Memory B cell (primary cell): ENCODE data around the gene DENND4C.
"Not testable (repeated sequence)": the region's sequence is repeated elsewhere in the genome, so short reads cannot be mapped to it uniquely, and the experiment has no call there.

Experiments used
- ATAC-seq: fragments of 150-1000 bp; cut with Tn5 transposase; 2 replicates; pipeline ENCODE4 v1.10.0; 2021; ENCODE audit warnings: low read depth, mild to moderate bottlenecking, moderate library complexity
- DNase-seq, 2 donors: peaks; one replicate each; pipeline ENCODE4 v3.0.0; 2022; ENCODE audit warnings: low spot score in 2 of 2
- H3K27ac Mint-ChIP-seq: one replicate; pipeline ENCODE4 v1.8.0; 2022; ENCODE audit warnings: mild to moderate bottlenecking, moderate library complexity, mixed read lengths
- H3K27me3 Mint-ChIP-seq: one replicate; pipeline ENCODE4 v1.8.0; 2022; ENCODE audit warnings: mixed read lengths
- H3K36me3 Mint-ChIP-seq: one replicate; pipeline ENCODE4 v1.8.0; 2022; ENCODE audit warnings: mild to moderate bottlenecking, mixed read lengths
- H3K4me1 Mint-ChIP-seq: one replicate; pipeline ENCODE4 v1.8.0; 2022; ENCODE audit warnings: mixed read lengths
- H3K4me3 Mint-ChIP-seq: one replicate; pipeline ENCODE4 v1.8.0; 2022; ENCODE audit warnings: mild to moderate bottlenecking, moderate library complexity, mixed read lengths
- H3K9me3 Mint-ChIP-seq: one replicate; pipeline ENCODE4 v1.8.0; 2022; ENCODE audit warnings: mixed read lengths

Gene DENND4C

DNA sequence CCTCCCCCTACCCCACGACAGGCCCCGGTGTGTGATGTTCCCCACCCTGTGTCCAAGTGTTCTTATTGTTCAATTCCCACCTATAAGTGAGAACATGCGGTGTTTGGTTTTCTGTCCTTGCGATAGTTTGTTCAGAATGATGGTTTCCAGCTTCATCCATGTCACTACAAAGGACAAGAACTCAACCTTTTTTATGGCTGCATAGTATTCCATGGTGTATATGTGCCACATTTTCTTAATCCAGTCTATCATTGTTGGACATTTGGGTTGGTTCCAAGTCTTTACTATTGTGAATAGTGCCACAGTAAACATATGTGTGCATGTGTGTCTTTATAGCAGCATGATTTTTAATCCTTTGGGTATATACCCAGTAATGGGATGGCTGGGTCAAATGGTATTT, 35.1 kb downstream of the DENND4C start:
- H3K9me3 Mint-ChIP-seq, H3K27me3 Mint-ChIP-seq, DNase-seq, H3K27ac Mint-ChIP-seq, ATAC-seq, H3K4me3 Mint-ChIP-seq: not testable (repeated sequence)
- H3K4me1 Mint-ChIP-seq, result peaks cover 36% of the 10 kb centered on the region
- H3K36me3 Mint-ChIP-seq, result peaks cover 13% of the 10 kb centered on the region

DNA sequence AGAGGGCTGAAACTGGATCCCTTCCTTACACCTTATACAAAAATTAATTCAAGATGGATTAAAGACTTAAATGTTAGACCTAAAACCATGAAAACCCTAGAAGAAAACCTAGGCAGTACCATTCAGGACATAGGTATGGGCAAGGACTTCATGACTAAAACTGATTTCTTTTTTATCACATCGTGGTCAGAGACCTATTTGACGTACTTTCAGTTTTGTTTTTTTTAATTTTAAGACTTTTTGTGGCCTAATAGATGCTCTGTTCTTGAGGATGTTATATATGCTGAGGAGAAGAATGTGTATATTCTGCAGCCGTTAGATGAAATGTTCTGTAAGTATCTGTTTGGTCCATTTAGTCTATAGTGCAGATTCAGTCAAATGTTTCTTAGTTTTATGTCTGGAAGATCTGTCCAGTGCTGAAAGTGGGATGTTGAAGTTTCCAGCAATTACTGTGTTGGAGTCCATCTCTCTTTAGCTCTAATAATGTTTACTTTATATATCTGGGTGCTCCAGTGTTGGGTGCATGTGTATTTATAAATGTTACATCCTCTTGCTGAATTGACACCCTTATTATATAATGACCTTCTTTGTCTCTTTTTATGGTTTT, 36.4 kb downstream of the DENND4C start:
- H3K27ac Mint-ChIP-seq, DNase-seq, H3K27me3 Mint-ChIP-seq, ATAC-seq, H3K9me3 Mint-ChIP-seq, H3K4me3 Mint-ChIP-seq: not testable (repeated sequence)
- Mint-ChIP-seq H3K36me3 (peaks cover 14% of the 10 kb centered on the region), H3K4me1 (peaks cover 29% of the 10 kb centered on the region)

DNA sequence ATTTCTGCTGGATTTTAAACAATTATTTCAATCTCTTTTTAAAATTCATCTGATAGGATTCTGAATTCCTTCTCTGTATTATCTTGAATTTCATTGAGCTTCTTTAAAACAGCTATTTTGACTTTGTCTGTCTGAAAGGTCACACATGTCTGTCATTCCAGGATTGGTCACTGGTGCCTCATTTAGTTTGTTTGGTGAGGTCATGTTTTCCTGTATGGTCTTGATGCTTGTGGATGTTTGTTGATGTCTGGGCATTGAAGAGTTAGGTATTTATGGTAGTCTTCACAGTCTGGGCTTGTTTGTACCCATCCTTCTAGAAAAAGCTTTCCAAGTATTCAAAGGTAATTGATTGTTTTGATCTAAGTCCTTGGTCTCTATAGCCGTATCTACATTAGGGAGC, 39.1 kb downstream of the DENND4C start:
- no peak for ATAC-seq
- Mint-ChIP-seq H3K36me3 (peaks cover 14% of the 10 kb centered on the region), H3K9me3 (peaks cover 1% of the 10 kb centered on the region), H3K4me1 (peaks cover 19% of the 10 kb centered on the region), H3K27me3 (no peaks in the 10 kb centered on the region), H3K27ac (no peak overlapping the region), H3K4me3 (no peak overlapping the region)
- DNase-seq, result no peak

DNA sequence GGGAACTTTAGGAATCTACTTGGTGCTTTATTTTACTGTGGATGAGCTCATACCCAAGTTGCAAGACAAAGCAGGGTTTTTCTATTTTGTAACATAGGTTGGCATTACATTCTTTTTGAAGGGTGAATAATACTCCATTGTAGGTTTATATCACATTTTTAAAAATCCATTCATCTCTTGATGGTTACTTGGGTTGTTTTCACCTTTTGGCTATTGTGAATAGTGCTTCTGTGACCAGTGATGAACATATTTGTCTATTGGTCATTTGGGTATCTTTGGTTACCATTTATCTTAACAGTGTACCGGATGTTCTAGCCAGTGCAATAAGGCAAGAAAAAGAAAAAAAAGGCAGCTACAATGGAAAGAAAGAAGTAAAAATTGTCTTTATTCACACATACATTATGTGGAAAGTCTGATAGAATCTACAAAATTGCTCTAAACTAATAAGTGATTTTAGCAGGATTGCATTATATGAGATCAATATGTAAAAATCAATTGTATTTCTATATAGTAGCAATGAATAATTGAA, 40.0 kb downstream of the DENND4C start:
- no peak for ATAC-seq
- no peak for DNase-seq
- H3K27ac Mint-ChIP-seq, result no peak overlapping the region
- H3K4me3 Mint-ChIP-seq, result no peak overlapping the region
- H3K27me3 Mint-ChIP-seq, result no peaks in the 10 kb centered on the region
- peaks cover 14% of the 10 kb centered on the region for H3K36me3 Mint-ChIP-seq
- peaks cover 1% of the 10 kb centered on the region for H3K9me3 Mint-ChIP-seq
- peaks cover 19% of the 10 kb centered on the region for H3K4me1 Mint-ChIP-seq

DNA sequence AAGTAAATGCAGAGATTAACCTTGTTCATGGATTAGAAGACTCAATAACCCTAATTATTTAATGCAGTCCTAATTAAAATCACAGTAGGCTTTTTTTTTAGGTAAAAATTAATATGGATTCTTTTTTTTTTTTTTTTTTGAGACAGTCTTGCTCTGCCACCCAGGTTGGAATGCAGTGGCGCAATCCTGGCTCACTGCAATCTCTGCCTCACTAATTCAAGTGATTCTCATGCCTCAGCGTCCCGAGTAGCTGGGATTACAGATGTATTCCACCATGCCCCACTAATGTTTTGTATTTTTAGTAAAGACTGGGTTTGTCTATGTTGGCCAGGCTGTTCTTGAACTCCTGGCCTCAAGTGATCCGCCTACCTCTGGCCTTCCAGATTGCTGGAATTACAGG, 40.6 kb downstream of the DENND4C start:
- peaks cover 19% of the 10 kb centered on the region for H3K4me1 Mint-ChIP-seq
- H3K9me3 Mint-ChIP-seq, result peaks cover 1% of the 10 kb centered on the region
- ATAC-seq, result no peak
- no peak for DNase-seq
- H3K27me3 Mint-ChIP-seq, result no peaks in the 10 kb centered on the region
- H3K4me3 Mint-ChIP-seq, result no peak overlapping the region
- H3K36me3 Mint-ChIP-seq, result peaks cover 14% of the 10 kb centered on the region
- H3K27ac Mint-ChIP-seq, result no peak overlapping the region

DNA sequence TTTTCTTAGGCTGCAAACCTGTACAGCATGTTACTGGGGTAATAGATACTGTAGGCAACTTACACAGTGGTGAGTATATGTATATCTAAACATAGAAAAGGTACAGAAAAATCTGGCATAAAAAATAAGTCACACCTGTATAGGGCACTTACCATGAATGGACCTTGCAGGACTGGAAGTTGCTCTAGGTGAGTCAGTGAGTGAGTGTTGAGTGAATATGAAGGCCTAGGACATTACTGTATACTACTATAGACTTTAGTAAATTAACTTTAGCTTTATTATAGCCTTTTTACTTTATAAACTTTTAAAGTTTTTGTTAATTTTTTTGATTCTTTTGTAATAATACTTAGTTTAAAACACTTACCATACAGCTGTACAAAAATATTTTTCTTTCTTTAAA, 51.3 kb downstream of the DENND4C start:
- Mint-ChIP-seq H3K4me3 (no peak overlapping the region), H3K4me1 (peaks cover 7% of the 10 kb centered on the region), H3K27ac (no peak overlapping the region), H3K36me3 (peaks cover 1% of the 10 kb centered on the region), H3K9me3 (no peaks in the 10 kb centered on the region), H3K27me3 (no peaks in the 10 kb centered on the region)
- no peak for ATAC-seq
- DNase-seq, result no peak

DNA sequence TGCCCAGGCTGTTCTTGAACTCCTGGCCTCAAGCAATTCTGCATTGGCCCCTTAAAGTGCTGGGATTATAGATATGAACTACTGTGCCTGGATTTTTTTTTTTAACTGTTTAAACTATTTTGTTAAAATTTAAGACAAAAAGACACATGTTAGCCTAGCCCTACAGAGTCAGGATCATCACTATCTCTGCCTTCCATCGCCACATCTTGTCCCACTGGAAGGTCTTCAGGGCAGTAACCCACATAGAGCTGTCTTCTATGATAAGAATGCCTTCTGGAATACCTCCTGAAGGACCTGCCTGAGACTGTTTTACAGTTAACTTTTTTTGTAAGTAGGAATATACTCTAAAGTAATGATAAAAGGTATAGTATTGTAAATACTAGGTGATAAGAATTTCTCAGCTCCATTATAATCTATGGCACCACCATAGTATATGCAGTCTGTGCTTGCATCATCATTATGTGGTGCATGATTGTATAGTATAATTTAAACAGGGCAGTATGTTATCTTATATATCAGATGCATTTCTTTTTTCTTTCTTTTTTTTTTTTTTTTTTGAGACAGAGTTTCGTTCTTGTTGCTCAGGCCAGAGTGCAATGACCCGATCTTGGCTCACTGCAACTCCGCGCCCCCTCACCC, 52.7 kb downstream of the DENND4C start:
- Mint-ChIP-seq H3K4me3 (no peak overlapping the region), H3K9me3 (no peaks in the 10 kb centered on the region), H3K4me1 (peaks cover 7% of the 10 kb centered on the region), H3K27me3 (no peaks in the 10 kb centered on the region), H3K36me3 (peaks cover 6% of the 10 kb centered on the region), H3K27ac (no peak overlapping the region)
- DNase-seq (no peak), ATAC-seq (no peak)

DNA sequence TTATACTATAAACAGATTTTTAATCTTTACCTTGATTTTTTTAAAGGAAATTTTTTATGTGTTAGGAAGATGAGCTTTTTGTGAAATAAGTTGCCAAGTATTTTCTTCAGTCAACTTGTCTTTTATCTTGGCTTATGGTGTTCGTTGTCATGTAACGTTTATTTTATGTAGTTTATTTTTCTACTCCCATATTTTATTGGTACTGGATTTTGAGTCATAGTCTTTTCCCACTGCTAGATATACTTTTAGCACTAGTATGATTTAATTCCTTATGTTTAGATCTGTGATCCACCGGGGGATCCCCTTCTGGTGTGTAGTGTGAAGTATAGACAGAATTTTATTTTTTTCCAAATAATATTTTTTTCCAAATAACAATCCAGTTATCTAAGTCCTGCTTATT, 54.2 kb downstream of the DENND4C start:
- H3K4me3 Mint-ChIP-seq, result no peak overlapping the region
- H3K9me3 Mint-ChIP-seq, result no peaks in the 10 kb centered on the region
- peaks cover 7% of the 10 kb centered on the region for H3K4me1 Mint-ChIP-seq
- DNase-seq (no peak), ATAC-seq (no peak)
- H3K36me3 Mint-ChIP-seq, result peaks cover 6% of the 10 kb centered on the region
- no peaks in the 10 kb centered on the region for H3K27me3 Mint-ChIP-seq
- no peak overlapping the region for H3K27ac Mint-ChIP-seq

DNA sequence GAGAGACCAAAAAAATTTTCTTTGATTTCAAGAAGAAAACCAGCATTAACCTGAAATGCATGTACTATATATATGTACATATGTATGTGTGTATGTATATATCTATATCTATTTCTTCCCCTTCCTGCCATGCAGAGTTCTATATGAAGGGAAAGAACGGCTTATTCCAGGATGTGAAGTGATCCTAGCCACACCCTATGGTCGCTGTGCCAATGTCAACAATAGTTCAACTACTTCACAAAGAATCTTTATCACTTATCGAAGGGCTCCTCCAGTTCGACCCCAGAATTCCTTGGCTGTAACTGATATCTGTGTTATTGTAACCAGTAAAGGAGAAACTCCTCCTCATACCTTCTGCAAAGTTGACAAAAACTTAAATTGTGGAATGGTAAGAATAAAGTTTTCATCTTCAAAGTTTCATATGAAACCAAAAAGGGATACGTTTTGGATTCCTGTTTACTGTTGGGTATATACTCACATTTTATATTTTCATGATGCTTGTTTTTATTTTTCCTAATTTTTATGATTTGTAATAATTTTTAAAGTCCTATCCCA, 56.2 kb downstream of the DENND4C start:
- H3K9me3 Mint-ChIP-seq, result no peaks in the 10 kb centered on the region
- peaks cover 19% of the 10 kb centered on the region for H3K36me3 Mint-ChIP-seq
- DNase-seq, result no peak
- ATAC-seq, result no peak
- H3K27me3 Mint-ChIP-seq, result no peaks in the 10 kb centered on the region
- H3K4me1 Mint-ChIP-seq, result peaks cover 7% of the 10 kb centered on the region
- H3K27ac Mint-ChIP-seq, result no peak overlapping the region
- H3K4me3 Mint-ChIP-seq, result no peak overlapping the region

DNA sequence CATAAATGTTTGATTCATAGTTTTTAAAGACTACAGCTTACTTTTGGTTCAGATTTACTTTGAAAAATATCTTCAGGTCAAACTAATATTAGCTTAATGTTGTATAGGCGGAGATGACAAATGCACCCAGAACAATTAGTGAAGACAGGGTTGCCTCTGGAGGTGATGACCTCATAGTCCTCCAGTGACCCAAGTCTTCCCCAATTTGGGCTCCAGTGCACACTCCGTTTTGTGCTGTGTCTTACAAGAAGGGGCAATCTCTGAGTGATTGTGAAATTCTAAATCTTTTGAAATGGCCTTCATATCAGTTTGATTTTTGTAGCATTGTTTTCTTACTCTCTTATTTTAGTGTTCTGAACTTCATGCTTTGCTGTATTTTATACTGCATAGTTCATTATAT, 57.6 kb downstream of the DENND4C start:
- Mint-ChIP-seq H3K27me3 (no peaks in the 10 kb centered on the region), H3K4me3 (no peak overlapping the region), H3K36me3 (peaks cover 21% of the 10 kb centered on the region), H3K9me3 (no peaks in the 10 kb centered on the region), H3K27ac (no peak overlapping the region), H3K4me1 (peaks cover 7% of the 10 kb centered on the region)
- no peak for ATAC-seq
- no peak for DNase-seq

DNA sequence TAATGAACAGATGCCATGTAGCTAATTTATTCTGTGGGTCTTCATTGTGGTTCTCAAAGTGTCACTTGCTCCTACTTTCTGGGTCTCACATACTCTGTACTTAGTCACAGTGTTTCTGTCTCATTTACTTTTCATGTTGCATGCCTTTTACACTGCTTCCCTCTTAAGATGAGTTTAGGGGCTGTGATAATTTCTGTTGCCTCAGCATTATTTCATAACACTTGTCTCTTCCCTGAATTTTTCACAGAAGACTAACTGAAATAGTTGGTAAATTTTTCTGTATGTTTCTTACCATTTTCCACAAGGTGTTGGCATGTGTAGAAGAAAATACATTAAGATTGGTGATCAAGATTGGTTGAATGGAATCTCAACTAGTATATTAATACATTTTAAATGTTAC, 59.6 kb downstream of the DENND4C start:
- no peak for ATAC-seq
- peaks cover 7% of the 10 kb centered on the region for H3K4me1 Mint-ChIP-seq
- H3K36me3 Mint-ChIP-seq, result peaks cover 32% of the 10 kb centered on the region
- no peak overlapping the region for H3K4me3 Mint-ChIP-seq
- no peak for DNase-seq
- no peaks in the 10 kb centered on the region for H3K9me3 Mint-ChIP-seq
- H3K27ac Mint-ChIP-seq, result no peak overlapping the region
- no peaks in the 10 kb centered on the region for H3K27me3 Mint-ChIP-seq

DNA sequence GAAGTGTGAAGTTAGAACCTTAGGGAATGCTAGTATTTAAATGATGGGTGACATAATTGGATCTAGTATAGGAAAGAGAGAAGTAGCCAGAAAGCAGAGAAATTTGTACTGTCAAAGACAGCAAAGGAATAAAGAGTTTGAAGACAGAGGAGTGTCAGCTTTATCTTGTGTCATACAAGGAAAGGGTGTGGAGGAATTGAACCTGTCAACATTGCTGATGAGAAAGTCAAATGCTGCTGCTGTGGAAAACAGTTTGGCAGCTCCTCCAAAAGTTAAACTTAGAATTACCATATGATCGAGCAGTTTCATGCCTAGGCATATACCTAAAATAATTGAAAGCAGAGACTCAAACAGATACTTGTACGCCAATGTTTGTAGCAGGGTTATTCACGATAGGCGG, 63.7 kb downstream of the DENND4C start:
- Mint-ChIP-seq H3K4me1 (no peaks in the 10 kb centered on the region), H3K36me3 (peaks cover 30% of the 10 kb centered on the region), H3K4me3 (no peak overlapping the region), H3K9me3 (no peaks in the 10 kb centered on the region), H3K27ac (no peak overlapping the region), H3K27me3 (no peaks in the 10 kb centered on the region)
- no peak for ATAC-seq
- no peak for DNase-seq

DNA sequence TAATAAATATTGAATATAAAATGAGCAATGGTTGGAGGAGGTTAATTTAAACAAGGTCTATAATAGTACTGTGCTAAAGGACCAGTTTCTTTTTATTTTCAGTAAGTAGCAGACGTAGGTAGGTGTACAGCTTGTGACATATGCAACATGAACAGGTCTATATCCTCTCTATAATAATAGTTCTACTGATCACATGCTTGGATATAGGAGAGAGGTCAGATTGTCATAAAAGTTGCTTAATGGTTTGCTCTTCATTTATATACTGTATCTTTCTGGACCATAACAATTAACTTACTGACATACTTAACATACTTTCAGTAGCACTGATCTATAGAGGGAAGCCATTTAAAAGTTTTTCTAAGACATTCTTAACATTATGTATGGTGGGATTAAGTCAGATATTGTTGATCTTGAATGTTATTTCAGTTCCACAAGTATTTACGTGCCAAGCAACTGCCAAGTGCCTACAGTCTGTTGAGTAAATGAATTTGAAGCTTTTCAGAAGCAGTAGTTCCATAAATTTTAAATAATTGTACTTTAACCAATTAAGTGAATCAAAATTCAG, 68.0 kb downstream of the DENND4C start:
- H3K27ac Mint-ChIP-seq, result no peak overlapping the region
- ATAC-seq (no peak), DNase-seq (no peak)
- no peaks in the 10 kb centered on the region for H3K4me1 Mint-ChIP-seq
- peaks cover 33% of the 10 kb centered on the region for H3K36me3 Mint-ChIP-seq
- no peak overlapping the region for H3K4me3 Mint-ChIP-seq
- no peaks in the 10 kb centered on the region for H3K9me3 Mint-ChIP-seq
- H3K27me3 Mint-ChIP-seq, result no peaks in the 10 kb centered on the region

DNA sequence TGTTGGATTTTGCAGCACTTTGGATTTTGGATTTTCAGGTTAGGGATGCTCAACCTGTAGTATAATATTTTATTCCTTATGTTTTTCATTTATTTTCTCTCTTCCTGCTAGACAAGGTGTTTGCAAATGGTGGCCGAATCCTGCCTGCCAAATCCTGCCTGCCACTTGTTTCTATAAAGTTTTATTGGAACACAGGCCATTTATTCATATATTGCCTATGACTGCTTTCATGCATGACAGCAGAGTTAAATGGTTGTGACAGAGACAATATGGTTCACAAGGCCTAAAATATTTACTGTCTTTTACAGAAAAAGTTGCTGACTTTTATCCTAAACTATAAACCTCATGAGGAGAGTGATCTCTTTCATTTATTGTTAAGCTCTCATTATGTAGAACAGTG, 72.7 kb downstream of the DENND4C start:
- H3K9me3 Mint-ChIP-seq, result no peaks in the 10 kb centered on the region
- ATAC-seq (no peak), DNase-seq (no peak)
- H3K27me3 Mint-ChIP-seq, result no peaks in the 10 kb centered on the region
- H3K4me3 Mint-ChIP-seq, result no peak overlapping the region
- H3K27ac Mint-ChIP-seq, result peak overlapping the region; percentile 11
- no peaks in the 10 kb centered on the region for H3K4me1 Mint-ChIP-seq
- H3K36me3 Mint-ChIP-seq, result peaks cover 37% of the 10 kb centered on the region
